ENCODE data around the gene HSPA4. TPM values are rescaled to one million over a fixed set of nuclear protein-coding genes. Genes with fewer than 3 reads are reported as not detected.
"Not testable (repeated sequence)": the region's sequence is repeated elsewhere in the genome, so short reads cannot be mapped to it uniquely, and the experiment has no call there.

The HSPA4 gene
- total RNA-seq, 2 donors from 2014 or later, result 136 to 145 TPM

GRCh38 chr5:133129950-133130349, 78.1 kb downstream of the HSPA4 start:
- Mint-ChIP-seq H3K4me3 (no peak overlapping the region), H3K9me3 (no peaks in the 10 kb centered on the region), H3K27ac (no peak overlapping the region), H3K36me3 (no peaks in the 10 kb centered on the region), H3K27me3 (peaks cover 12 to 21% of the 10 kb centered on the region in 2 donors), H3K4me1 (ENCODE audit: low read depth in 2 of 2) (peaks cover 0 to 3% of the 10 kb centered on the region in 2 donors)
- DNase-seq (ENCODE audit: low spot score), result no peak
- no peak for ATAC-seq

GRCh38 chr5:133130387-133131118, 78.7 kb downstream of the HSPA4 start:
- Mint-ChIP-seq H3K27me3 (peaks cover 12 to 22% of the 10 kb centered on the region in 2 donors), H3K4me3 (no peak overlapping the region), H3K27ac (no peak overlapping the region)

DNA sequence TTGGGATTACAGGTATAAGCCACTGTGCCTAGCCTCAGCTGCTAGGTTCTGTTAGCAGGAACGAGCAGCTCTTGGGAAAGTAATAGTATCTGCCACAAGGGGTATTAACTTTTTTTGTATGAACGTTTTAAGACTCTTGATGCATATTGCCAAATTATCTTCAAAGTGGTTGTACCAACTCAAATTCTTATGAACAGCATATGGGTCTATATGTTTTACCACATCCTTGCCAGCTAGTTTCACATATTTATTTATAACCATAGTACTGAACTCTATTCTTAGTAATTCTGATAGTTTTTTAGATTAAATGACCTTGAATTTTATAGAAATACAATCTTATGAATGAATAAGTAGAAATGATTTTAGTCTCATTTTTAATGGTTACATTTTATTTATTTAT, 80.9 kb downstream of the HSPA4 start:
- no peak overlapping the region for H3K27ac Mint-ChIP-seq
- peaks cover 4% of the 10 kb centered on the region for H3K9me3 Mint-ChIP-seq
- DNase-seq (ENCODE audit: low spot score) (no peak), ATAC-seq (no peak)
- no peak overlapping the region for H3K4me3 Mint-ChIP-seq
- peaks cover 0 to 3% of the 10 kb centered on the region in 2 donors for H3K4me1 Mint-ChIP-seq (ENCODE audit: low read depth in 2 of 2)
- no peaks in the 10 kb centered on the region for H3K36me3 Mint-ChIP-seq
- H3K27me3 Mint-ChIP-seq, result peaks cover 21 to 24% of the 10 kb centered on the region in 2 donors

More at GRCh38 chr5:133130387-133131118, 78.7 kb downstream of the HSPA4 start:
- Mint-ChIP-seq H3K9me3 (no peaks in the 10 kb centered on the region), H3K4me1 (ENCODE audit: low read depth in 2 of 2) (peaks cover 0 to 3% of the 10 kb centered on the region in 2 donors), H3K36me3 (no peaks in the 10 kb centered on the region)
- ATAC-seq (no peak), DNase-seq (ENCODE audit: low spot score) (no peak)

- H3K27me3 Mint-ChIP-seq, result peaks cover 20 to 21% of the 10 kb centered on the region in 2 donors
- not testable (repeated sequence) for H3K4me1 Mint-ChIP-seq (ENCODE audit: low read depth in 2 of 2); H3K27ac Mint-ChIP-seq; DNase-seq (ENCODE audit: low spot score); ATAC-seq; H3K9me3 Mint-ChIP-seq; H3K4me3 Mint-ChIP-seq; H3K36me3 Mint-ChIP-seq
Observed at GRCh38 chr5:133133241-133133640, 81.4 kb downstream of the HSPA4 start.

- DNase-seq (ENCODE audit: low spot score); H3K27ac Mint-ChIP-seq; H3K36me3 Mint-ChIP-seq; H3K4me1 Mint-ChIP-seq (ENCODE audit: low read depth in 2 of 2); ATAC-seq; H3K9me3 Mint-ChIP-seq; H3K4me3 Mint-ChIP-seq: not testable (repeated sequence)
- peaks cover 21 to 22% of the 10 kb centered on the region in 2 donors for H3K27me3 Mint-ChIP-seq
Observed at GRCh38 chr5:133136890-133137289, 85.1 kb downstream of the HSPA4 start.

DNA sequence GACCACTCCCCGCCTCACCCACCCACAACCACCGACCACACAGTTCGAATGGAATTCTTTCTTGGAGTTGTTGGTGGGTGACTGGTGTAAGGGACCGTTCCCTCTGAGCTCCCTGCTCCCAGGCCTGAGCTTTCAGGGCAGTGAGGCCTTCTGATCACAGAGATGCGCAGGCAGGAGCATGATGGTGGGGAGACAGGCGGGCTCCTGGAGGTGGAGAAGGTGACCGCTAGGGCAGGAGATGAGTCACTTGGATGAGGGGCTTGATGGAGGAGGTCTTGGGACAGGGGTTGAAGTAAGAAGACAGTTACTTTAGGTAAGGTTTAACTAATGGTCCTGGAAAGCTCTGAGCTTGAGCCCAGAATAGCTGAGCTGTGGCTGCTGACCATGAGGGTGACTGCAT, 88.5 kb downstream of the HSPA4 start:
- Mint-ChIP-seq H3K4me1 (ENCODE audit: low read depth in 2 of 2) (no peaks in the 10 kb centered on the region), H3K9me3 (peaks cover 4% of the 10 kb centered on the region), H3K36me3 (no peaks in the 10 kb centered on the region), H3K27me3 (peaks cover 24 to 30% of the 10 kb centered on the region in 2 donors), H3K27ac (no peak overlapping the region), H3K4me3 (no peak overlapping the region)
- no peak for DNase-seq (ENCODE audit: low spot score)
- no peak for ATAC-seq

GRCh38 chr5:133141746-133142145, 89.9 kb downstream of the HSPA4 start:
- Mint-ChIP-seq H3K27me3 (peaks cover 15 to 18% of the 10 kb centered on the region in 2 donors), H3K27ac (no peak overlapping the region), H3K9me3 (no peaks in the 10 kb centered on the region), H3K4me1 (ENCODE audit: low read depth in 2 of 2) (no peaks in the 10 kb centered on the region), H3K4me3 (no peak overlapping the region), H3K36me3 (no peaks in the 10 kb centered on the region)
- ATAC-seq (no peak), DNase-seq (ENCODE audit: low spot score) (no peak)

DNA sequence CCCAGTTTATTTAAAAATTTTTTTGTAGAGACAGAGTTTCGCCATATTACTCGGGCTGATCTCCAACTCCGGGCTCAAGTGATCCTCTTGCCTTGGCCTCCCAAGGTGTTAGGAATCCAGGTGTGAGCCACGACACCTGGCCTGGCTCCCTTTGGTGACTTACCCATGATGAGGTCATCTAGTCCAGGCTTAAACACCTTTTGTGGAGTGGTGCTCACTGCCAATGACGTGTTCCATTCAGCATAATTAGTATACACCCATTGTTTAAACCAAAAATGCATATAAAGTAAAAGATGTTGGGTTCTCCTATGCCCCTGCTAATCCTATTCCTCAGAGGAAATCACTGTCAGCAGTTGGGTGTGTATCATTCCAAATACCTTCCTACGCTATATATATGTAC, 91.0 kb downstream of the HSPA4 start:
- Mint-ChIP-seq H3K27ac (no peak overlapping the region), H3K4me3 (no peak overlapping the region), H3K27me3 (peaks cover 13 to 18% of the 10 kb centered on the region in 2 donors), H3K36me3 (no peaks in the 10 kb centered on the region), H3K9me3 (no peaks in the 10 kb centered on the region), H3K4me1 (ENCODE audit: low read depth in 2 of 2) (no peaks in the 10 kb centered on the region)
- no peak for DNase-seq (ENCODE audit: low spot score)
- ATAC-seq, result no peak

DNA sequence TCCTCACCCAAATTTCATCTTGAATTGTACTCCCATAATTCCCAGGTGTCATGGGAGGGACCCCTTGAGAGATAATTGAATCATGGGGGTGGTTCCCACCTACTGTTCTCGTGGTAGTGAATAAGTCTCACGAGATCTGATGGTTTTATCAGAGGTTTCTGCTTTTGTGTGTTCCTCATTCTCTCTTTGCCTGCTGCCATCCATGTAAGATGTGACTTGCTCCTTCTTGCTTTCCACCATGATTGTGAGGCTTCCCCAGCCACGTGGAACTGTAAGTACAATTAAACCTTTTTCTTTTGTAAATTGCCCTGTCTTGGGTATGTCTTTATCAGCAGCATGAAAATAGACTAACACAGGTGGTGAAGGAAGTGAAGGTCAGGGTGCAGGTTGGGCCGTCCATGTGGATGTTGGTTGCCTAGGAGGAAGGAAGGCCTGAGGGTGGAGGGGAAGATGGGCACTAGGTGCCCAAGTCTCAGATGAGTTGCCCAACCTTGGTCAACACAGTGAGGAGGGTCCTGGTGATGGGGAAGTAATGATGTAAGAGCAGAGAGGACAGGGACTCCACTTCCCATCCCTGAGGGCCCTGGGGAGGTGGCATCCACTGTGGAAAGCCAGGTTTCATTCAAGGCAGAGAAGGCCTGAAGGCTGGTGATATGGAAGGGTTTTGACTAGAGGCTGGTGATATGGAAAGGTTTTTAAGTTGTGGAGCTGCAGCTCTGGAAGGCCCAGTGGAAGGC, 92.6 kb downstream of the HSPA4 start:
- Mint-ChIP-seq H3K9me3 (no peaks in the 10 kb centered on the region), H3K4me1 (ENCODE audit: low read depth in 2 of 2) (no peaks in the 10 kb centered on the region), H3K27ac (no peak overlapping the region), H3K4me3 (no peak overlapping the region), H3K27me3 (peaks cover 13 to 17% of the 10 kb centered on the region in 2 donors), H3K36me3 (no peaks in the 10 kb centered on the region)
- ATAC-seq, result no peak
- DNase-seq (ENCODE audit: low spot score), result no peak

DNA sequence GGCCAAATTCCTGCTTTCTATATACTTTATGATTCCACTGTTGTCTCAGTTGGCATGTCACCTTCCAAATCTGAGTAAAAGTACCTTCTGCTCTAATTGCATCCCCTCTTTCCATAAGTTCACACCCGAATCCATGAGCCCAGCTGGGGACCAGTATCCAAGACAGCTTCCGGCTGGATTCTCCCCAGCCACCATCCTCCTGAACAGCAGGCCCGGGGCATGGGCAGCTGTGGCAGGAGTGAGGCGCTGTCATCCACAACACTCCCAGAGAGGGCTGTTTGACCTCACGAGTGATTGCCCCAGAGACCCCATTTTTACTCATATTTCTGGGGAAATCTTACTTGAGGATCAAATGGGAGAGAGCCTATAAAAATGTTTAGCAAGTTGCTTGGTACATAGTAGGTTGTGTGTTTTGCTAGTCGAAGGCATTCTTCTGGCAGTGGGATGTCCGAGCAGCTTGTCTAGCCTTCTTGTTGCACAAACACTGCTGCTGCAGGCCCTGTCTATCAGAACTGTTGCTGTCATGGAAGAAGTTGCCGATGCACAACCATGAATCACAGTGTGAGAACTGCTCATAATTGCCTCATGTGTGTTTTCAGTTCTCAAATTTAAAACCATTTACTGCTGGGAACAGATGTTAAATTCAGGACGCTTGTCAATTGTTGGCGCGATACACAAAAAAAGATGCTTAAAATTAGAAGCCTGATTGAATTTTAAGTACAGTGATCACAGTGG, 93.8 kb downstream of the HSPA4 start:
- H3K4me1 Mint-ChIP-seq (ENCODE audit: low read depth in 2 of 2), result no peaks in the 10 kb centered on the region
- no peaks in the 10 kb centered on the region for H3K36me3 Mint-ChIP-seq
- H3K4me3 Mint-ChIP-seq, result no peak overlapping the region
- no peak overlapping the region for H3K27ac Mint-ChIP-seq
- no peaks in the 10 kb centered on the region for H3K9me3 Mint-ChIP-seq
- peaks cover 8 to 9% of the 10 kb centered on the region in 2 donors for H3K27me3 Mint-ChIP-seq
- ATAC-seq (no peak), DNase-seq (ENCODE audit: low spot score) (no peak)

DNA sequence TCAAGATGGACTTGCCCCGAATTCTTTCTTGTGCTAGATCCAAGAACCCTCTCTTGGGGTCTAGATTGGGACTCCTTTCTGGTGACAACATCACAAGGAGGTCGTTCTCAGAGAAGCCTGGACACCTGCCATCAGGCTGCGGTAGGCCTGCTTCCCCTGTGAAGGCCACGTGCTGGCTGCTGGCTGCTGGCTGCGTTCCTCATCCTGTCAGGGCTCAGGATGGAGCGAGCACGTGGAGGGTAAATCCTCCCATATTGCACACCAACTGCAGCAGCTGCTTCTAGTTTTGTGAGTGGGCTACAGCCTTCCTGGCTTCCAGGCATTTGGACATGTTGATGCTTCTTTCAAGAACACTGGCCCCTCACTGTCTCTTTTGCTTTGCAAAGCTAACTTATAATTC, 95.6 kb downstream of the HSPA4 start:
- Mint-ChIP-seq H3K27ac (no peak overlapping the region), H3K9me3 (no peaks in the 10 kb centered on the region), H3K36me3 (no peaks in the 10 kb centered on the region), H3K27me3 (peaks cover 3 to 9% of the 10 kb centered on the region in 2 donors), H3K4me1 (ENCODE audit: low read depth in 2 of 2) (no peaks in the 10 kb centered on the region), H3K4me3 (no peak overlapping the region)
- ATAC-seq (no peak), DNase-seq (ENCODE audit: low spot score) (no peak)

DNA sequence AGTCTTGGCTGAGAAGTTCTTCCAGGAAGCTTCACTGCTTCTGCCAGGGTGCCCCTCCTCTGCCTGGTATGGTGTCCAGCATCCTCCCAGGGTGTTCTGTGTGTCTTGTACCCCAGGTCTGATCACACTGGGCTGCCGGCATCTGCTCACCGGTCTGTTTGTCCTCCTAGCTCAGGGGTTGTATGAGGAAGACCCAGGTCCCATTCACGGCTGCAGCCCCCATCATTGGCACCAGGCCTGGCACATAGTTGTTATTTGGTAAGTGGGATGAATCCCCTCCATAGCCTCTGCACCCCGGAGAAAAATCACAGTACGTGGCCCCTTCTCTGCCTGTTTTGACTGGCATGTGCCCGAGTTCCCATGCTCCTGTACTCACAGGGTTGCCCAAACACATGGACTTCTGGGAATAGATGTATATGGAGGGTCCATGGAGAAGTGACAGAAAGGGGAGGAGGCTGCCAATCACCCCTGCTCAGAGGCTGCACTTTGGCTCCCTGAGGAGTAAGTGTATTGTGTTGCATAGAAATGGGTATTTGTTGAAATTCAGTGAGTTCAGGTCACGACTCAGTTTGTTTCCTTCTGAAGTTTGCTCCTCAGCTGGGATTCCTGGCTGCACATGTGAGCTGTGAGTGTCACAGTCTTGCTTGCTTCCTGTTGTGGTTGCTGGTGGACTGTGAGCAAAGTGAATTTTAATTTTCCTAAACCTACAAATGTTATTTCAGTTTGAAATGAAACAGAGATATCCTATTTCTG, 96.2 kb downstream of the HSPA4 start:
- Mint-ChIP-seq H3K27me3 (peaks cover 3 to 9% of the 10 kb centered on the region in 2 donors), H3K36me3 (no peaks in the 10 kb centered on the region), H3K4me3 (no peak overlapping the region), H3K9me3 (no peaks in the 10 kb centered on the region), H3K27ac (no peak overlapping the region), H3K4me1 (ENCODE audit: low read depth in 2 of 2) (no peaks in the 10 kb centered on the region)
- no peak for ATAC-seq
- DNase-seq (ENCODE audit: low spot score), result no peak

DNA sequence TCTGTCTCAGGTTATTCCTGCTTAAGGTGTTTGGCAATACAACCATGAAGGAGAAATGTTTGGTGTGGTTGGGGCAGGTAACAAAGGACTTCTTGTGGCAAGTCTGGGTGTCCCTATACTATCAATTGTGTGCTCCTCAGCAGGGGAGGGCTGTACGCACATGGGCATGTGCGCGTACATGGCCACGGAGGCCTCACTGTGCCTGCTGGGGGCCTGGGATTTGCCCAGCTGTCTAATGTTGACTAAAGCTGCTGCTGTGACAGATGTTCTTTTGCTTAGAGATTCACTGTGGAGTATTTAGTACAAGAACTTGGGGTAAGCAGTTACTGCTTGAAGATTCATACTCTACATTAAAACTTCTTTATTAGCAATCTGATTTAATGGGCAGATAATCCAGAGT, 97.5 kb downstream of the HSPA4 start:
- H3K27me3 Mint-ChIP-seq, result peaks cover 0 to 2% of the 10 kb centered on the region in 2 donors
- DNase-seq (ENCODE audit: low spot score) (no peak), ATAC-seq (no peak)
- no peak overlapping the region for H3K27ac Mint-ChIP-seq
- H3K4me1 Mint-ChIP-seq (ENCODE audit: low read depth in 2 of 2), result no peaks in the 10 kb centered on the region
- H3K9me3 Mint-ChIP-seq, result no peaks in the 10 kb centered on the region
- H3K4me3 Mint-ChIP-seq, result no peak overlapping the region
- H3K36me3 Mint-ChIP-seq, result no peaks in the 10 kb centered on the region
